DOHH2 (cell line): ENCODE measurements around the gene ACADSB.

Experiments used
- EZH2phosphoT487 ChIP-seq: fragments of 200-600 bp; sonication (generic); IDR thresholded peaks from 2 replicates; pipeline ENCODE4 v1.6.1; 2017; ENCODE audit warnings: borderline replicate concordance, mild to moderate bottlenecking, antibody characterized with exemption, low read length, moderate library complexity, mixed read lengths
- TF ChIP-seq, protein P1 (sequence below): fragments of 200-600 bp; sonication (generic); IDR thresholded peaks from one replicate; pipeline ENCODE4 v1.5.1; 2014; ENCODE audit warnings: antibody characterized with exemption, mild to moderate bottlenecking, low read depth, low read length; ENCODE audit not compliant: poor library complexity, severe bottlenecking

DNA sequence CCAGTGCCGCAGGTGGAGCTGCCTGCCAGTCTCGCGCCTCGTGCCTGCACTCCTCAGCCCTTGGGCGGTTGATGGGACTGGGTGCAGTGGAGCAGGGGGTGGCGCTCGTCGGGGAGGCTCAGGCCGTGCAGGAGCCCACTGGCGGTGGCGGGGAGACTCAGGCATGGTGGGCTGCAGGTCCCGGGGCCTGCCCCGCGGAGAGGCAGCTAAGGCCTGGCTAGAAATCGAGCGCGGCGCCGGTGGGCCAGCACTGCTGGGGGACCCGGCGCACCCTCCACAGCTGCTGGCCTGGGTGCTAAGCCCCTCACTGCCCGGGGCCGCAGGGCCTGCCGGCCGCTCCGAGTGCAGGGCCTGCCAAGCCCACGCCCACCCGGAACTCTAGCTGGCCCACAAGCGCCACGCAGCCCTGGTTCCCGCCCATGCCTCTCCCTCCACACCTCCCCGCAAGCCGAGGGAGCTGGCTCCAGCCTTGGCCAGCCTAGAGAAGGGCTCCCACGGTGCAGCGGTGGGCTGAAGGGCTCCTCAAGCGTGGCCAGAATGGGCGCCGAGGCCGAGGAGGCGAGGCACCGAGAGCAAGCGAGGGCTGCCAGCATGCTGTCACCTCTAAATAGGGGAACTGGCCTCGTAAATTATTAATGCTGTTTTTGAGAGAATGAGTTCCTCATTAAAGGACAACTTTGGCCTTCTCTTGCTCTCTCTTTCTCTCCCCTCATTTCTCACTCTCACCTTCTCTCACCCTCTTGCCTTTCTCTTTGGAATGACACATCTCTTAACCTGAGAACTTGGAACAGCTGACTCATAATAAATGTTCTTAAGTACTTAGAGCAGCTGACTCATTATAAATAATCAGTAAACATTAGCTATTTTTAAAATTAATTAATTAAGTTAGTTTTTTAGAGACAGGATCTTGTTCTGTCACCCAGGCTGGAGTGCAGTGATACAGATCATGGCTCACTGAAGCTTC lies 4.9 kb downstream of the ACADSB start:
- TF ChIP-seq, protein P1, sequence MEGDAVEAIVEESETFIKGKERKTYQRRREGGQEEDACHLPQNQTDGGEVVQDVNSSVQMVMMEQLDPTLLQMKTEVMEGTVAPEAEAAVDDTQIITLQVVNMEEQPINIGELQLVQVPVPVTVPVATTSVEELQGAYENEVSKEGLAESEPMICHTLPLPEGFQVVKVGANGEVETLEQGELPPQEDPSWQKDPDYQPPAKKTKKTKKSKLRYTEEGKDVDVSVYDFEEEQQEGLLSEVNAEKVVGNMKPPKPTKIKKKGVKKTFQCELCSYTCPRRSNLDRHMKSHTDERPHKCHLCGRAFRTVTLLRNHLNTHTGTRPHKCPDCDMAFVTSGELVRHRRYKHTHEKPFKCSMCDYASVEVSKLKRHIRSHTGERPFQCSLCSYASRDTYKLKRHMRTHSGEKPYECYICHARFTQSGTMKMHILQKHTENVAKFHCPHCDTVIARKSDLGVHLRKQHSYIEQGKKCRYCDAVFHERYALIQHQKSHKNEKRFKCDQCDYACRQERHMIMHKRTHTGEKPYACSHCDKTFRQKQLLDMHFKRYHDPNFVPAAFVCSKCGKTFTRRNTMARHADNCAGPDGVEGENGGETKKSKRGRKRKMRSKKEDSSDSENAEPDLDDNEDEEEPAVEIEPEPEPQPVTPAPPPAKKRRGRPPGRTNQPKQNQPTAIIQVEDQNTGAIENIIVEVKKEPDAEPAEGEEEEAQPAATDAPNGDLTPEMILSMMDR, result no peak
- TF ChIP-seq EZH2phosphoT487, result no peak
